ENCODE data around the gene WDR70.
"Not testable (repeated sequence)": the region's sequence is repeated elsewhere in the genome, so short reads cannot be mapped to it uniquely, and the experiment has no call there.

WDR70 gene

DNA sequence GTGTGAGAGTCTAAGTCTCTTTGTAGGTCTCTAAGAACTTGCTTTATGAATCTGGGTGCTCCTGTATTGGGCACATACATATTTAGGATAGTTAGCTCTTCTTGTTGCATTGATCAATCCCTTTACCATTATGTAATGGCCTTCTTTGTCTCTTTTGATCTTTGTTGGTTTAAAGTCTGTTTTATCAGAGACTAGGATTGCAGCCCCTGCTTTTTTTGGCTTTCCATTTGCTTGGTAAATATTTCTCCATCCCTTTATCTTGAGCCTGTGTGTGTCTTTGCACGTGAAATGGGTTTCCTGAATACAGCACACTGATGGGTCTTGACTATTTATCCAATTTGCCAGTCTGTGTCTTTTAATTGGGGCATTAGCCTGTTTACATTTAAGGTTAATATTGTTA is 275.4 kb downstream of the WDR70 start:
- DNase-seq, result not testable (repeated sequence)

GRCh38 chr5:37657046-37657445 is 277.9 kb downstream of the WDR70 start:
- no peak for DNase-seq

GRCh38 chr5:37658440-37658839 is 279.3 kb downstream of the WDR70 start:
- no peak for DNase-seq

GRCh38 chr5:37660319-37660718 is 281.2 kb downstream of the WDR70 start:
- no peak for DNase-seq

DNA sequence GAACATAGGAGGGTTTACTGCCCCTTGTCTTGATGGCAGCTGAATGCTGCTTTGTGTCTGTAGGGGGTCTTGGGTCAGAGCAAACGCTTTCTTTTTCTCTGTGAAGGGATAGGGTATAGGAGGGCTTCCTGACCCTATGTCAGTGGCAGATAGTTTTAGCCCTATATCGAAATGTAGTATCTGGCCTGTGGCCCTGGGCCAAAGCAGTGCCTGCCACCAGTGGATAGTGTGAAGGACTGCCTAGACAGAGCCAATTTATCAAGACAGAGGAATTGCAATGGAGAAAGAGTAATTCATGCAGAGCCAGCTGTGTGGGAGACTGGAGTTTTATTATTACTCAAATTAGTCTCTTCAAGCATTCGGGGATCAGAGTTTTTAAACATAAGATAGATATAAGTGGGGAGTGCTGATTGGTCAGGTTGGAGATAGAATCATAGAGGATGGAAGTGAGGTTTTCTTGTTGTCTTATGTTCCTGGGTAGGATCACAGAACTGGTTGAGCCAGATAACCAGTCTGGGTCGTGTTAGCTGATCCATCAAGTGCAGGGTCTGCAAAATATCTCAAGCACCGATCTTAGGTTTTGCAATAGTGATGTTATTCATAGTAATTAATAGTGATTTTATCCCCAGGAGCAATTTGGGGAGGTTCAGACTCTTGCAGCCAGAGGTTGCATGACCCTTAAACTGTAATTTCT is 282.3 kb downstream of the WDR70 start:
- no peak for DNase-seq

DNA sequence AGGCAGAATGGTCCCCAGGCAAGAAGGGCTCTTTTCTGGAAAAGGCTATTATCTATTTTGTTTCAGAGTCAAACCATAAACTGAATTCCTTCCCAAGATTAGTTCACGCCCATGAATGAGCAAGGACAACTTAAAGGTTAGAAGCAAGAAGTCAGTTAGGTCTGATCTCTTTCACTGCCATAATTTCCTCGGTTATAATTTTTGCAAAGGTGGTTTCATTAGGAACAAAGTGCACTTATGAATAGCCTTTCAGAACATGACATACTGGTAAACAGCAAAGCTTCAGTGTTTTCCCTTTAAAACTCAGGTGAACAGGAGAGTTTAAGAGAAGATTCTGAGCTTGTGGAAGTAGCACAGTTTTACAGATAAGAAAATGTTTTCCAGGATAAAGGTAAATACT is 282.8 kb downstream of the WDR70 start:
- no peak for DNase-seq

GRCh38 chr5:37662362-37662761 is 283.2 kb downstream of the WDR70 start:
- DNase-seq, result no peak

DNA sequence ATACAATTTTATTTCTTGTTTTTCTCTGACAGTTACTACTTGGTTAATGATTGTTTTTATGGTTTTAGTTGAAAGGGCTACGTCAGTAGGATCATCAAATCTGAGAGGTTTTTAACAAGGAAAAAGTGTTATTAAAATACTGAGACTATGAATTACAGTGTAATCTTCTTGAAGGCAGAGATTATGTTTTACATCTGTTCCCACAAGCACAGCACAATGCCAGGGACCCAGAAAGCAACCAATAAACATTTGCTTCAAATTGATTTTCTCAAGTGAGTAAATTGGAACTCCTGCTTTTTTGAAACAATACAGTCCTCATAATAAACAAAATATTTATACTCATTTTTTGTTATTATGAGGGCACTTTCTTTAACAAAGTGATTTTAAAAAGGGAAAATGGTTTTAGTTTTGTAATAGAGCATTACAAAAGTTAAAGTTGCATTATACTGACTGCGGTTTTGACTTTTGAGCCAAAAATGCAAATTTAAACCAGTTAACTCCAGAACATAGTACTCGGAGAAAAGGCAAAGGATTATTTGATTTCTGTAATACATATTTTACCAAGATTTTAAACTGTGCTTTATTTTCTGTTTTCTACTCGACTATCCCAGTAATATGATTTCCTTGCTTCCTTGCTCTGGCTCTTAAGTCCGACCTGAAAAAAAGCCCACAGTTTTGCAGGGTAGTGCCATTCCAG is 283.8 kb downstream of the WDR70 start:
- DNase-seq, result no peak

DNA sequence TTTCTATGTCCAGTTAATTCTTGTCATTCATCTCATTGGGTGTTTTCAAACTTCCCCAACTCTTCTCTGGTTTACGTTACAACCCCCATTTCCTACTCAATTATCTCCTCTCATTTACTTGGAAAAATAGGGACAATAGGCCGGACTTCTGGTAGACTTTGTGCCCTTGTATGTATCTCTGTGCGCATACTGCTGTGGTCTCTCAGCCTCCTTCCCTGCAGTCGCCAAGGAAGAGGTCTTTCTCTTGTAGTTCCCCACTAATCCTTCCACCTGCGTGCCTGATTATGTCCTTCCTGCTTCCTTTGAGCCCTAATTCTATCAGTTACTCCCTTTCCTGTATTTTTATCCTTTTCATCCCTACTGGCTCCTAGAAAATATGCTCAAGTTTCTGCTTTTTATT is 284.4 kb downstream of the WDR70 start:
- no peak for DNase-seq

- DNase-seq, result no peak
These were observed 285.4 kb downstream of the WDR70 start for GRCh38 chr5:37664551-37664950.

- no peak for DNase-seq
These were observed 286.2 kb downstream of the WDR70 start for GRCh38 chr5:37665272-37665671.

- DNase-seq, result no peak
These were observed 286.8 kb downstream of the WDR70 start for GRCh38 chr5:37665889-37666288.

- no peak for DNase-seq
These were observed 288.3 kb downstream of the WDR70 start for GRCh38 chr5:37667430-37667829.

DNA sequence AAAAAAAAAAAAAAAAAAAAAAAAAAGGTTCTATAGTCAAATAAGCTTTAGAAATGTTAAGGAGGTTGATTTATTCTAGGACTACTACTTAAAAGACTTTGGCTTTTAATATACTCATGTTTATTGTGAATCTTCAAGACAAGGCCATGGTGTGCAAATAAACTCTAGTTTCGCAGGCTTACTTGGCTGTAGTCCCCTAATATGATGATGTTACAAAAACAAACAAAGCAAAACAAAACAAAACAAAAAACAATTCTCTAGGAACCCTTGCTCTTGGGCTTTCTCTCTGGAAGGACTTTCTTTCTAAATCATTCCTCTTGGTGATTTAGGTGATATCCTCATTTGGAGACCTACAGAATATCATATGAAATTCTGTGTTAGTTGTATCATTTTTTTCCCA is 288.7 kb downstream of the WDR70 start:
- no peak for DNase-seq

DNA sequence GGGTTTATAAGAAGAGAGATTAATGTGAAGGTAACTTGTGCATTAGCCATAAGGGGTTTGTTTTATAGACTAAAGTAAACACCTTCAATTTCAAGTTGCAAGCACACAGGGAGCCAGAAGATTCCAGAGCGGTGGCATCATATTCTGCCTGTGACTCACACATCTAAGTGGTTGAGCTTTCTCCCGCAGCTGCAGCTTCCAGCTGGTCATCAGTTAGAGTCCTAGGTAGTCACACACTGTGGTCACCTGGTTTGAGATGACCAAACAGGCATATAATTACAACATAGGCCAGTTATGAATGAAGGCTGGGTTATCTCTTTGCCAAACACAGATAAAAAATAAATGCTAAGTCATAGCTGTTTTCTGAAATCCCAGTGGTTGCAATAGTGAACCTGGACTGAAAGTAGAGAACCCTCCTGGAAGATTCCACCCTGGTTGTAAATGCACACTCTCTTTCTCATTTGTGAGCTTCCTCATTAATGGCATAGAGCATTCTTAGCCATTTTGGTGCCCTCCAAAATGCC is 289.5 kb downstream of the WDR70 start:
- no peak for DNase-seq

DNA sequence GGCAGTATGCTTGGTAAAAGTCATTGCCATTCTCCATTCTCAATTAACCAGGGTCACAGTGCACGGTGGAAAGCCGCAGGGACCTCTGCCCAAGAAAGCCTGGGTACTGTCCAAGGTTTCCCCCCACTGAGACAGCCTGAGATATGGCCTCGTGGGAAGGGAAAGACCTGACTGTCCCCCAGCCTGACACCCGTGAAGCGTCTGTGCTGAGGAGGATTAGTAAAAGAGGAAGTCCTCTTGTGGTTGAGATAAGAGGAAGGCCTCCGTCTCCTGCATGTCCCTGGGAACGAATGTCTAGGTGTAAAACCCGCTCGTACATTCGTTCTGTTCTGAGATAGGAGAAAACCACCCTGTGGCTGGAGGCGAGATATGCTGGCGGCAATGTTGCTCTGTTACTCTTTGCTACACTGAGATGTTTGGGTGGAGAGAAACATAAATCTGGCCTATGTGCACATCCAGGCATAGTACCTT is 293.0 kb downstream of the WDR70 start:
- not testable (repeated sequence) for DNase-seq

- not testable (repeated sequence) for DNase-seq
These were observed 295.2 kb downstream of the WDR70 start for GRCh38 chr5:37674361-37674760.

DNA sequence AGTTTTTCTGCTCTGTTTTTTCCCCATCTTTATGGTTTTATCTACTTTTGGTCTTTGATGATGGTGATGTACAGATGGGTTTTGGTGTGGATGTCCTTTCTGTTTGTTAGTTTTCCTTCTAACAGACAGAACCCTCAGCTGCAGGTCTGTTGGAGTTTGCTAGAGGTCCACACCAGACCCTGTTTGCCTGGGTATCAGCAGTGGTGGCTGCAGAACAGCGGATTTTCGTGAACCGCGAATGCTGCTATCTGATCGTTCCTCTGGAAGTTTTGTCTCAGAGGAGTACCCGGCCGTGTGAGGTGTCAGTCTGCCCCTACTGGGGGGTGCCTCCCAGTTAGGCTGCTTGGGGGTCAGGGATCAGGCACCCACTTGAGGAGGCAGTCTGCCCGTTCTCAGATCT is 300.2 kb downstream of the WDR70 start:
- DNase-seq, result not testable (repeated sequence)

- DNase-seq, result not testable (repeated sequence)
These were observed 300.8 kb downstream of the WDR70 start for GRCh38 chr5:37679903-37680302.

GRCh38 chr5:37683072-37683471 is 304.0 kb downstream of the WDR70 start:
- DNase-seq, result no peak

GRCh38 chr5:37685211-37685610 is 306.1 kb downstream of the WDR70 start:
- DNase-seq, result no peak

- no peak for DNase-seq
These were observed 306.7 kb downstream of the WDR70 start for GRCh38 chr5:37685816-37686215.

DNA sequence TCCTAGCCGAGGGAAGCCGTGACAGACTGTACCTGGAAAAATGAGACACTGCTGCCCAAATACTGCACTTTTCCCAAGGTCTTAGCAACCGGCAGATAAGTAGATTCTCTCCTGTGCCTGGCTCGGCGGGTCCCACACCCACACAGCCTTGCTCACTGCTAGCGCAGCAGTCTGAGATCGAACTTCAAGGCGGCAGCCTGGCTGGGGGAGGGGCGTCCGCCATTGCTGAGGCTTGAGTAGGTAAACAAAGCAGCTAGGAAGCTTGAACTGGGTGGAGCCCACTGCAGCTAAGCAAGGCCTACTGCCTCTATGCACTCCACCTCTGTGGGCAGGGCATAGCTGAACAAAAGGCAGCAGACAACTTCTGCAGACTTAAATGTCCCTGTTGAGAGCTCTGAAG is 309.8 kb downstream of the WDR70 start:
- not testable (repeated sequence) for DNase-seq

GRCh38 chr5:37694333-37694732 is 315.2 kb downstream of the WDR70 start:
- DNase-seq, result not testable (repeated sequence)

All from activated CD4-positive, alpha-beta T cell treated with anti-CD3 and anti-CD28 coated beads for 4 hours (primary cell).